LNCAP (cell line): ENCODE data around the gene ETV3.

Source experiments
- TF ChIP-seq, protein P1 (sequence below): fragments of 450-650 bp; IDR thresholded peaks from 2 replicates; pipeline ENCODE4 v1.5.1; 2017; ENCODE audit warnings: mild to moderate bottlenecking

Gene ETV3

DNA sequence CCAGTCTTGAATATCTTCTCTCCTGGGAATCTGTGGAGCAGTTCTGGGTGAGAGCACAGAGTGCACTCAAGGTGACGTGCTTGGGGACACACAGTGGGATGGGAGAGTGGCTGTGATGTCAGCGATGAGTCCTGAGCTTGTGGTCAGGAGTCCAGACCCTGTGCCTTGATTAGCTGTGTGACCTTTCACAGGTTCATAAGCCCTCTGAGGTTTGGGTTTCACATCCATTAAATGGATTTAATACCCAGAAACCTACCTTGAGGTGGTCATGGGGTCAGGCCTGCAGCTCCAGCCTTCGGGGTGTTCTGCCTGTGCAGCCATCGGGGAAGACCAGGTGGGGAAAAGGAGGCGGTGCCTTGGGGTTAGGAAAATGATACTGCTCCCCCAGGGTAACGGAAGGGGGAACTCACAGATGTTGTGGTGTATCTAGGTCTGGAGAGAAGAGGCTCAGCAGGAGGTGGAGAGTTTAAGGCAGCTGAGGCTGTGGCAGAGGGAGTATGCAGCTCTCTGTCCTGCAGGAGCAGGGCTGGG lies 38.5 kb upstream of the ETV3 start:
- TF ChIP-seq, protein P1, sequence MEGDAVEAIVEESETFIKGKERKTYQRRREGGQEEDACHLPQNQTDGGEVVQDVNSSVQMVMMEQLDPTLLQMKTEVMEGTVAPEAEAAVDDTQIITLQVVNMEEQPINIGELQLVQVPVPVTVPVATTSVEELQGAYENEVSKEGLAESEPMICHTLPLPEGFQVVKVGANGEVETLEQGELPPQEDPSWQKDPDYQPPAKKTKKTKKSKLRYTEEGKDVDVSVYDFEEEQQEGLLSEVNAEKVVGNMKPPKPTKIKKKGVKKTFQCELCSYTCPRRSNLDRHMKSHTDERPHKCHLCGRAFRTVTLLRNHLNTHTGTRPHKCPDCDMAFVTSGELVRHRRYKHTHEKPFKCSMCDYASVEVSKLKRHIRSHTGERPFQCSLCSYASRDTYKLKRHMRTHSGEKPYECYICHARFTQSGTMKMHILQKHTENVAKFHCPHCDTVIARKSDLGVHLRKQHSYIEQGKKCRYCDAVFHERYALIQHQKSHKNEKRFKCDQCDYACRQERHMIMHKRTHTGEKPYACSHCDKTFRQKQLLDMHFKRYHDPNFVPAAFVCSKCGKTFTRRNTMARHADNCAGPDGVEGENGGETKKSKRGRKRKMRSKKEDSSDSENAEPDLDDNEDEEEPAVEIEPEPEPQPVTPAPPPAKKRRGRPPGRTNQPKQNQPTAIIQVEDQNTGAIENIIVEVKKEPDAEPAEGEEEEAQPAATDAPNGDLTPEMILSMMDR, result no peak

DNA sequence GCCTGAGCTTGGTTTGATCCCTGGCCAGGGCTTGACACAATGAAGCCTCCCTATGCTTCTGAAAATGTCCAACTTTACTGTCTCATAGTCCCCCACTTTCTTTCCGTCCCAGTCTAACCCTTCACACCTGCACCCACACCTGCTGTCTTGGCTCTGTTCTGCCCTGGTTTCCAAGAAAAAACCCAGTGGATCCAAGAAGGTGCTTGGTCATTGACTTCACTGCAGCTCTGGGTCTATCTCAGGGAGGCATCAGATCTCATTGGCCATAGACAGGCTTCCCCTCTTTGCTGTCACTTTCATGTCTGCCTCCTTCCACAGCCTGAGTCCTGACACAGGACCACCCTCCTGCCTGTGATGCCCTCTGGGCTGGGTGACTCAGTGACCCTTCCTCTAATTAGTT lies 37.8 kb upstream of the ETV3 start:
- TF ChIP-seq, protein P1, result no peak

DNA sequence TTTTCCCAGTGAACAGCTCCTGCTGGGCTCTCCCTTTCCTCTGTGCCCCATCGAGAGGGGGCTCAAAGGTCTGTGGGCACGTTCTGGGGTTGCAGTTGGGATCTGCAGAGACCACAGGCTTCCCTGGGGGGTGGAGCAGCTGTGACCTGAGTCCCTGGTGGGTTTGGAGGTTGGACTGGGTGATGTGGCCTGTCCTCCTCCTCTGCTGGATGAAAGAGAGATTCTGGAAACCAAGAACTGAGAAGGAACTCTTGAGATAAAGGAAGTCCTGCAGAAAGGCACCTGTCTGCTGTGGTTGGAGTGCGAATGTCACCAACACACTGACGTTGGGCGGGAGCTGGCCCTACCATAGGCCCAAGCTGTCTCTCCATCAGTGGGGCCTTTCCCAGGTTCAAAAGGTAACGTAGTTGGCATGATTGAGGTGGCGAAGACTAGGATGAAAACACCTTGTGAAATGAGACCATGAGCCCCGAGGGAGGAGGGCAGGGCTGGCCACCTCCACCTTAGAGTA lies 35.8 kb upstream of the ETV3 start:
- TF ChIP-seq, protein P1, result no peak

- TF ChIP-seq, protein P1, result peak; percentile 78
These were observed 33.8 kb upstream of the ETV3 start for GRCh38 chr1:157171903-157172503.

- TF ChIP-seq, protein P1, result peak; percentile 58
These were observed 32.7 kb upstream of the ETV3 start for GRCh38 chr1:157170677-157171515.

DNA sequence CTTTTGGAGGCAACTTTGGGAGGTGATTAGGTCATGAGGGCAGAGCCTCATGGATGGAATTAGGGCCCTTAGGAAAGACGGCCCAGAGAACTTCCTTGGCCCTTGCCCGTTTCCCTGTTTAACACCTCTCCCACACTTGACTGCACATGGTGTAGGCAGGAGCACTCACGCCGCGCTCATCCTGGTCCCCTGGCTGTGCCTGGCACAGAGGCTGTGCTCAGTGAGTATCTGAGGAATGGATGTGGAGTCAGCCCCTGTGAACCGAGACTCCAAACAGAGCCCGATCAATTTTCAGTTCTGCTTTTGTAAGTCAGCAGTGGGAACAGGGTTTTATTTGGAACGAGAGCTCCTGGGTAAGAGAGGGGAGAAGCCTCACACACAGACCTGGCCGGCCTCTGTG lies 29.8 kb upstream of the ETV3 start:
- TF ChIP-seq, protein P1, result no peak

DNA sequence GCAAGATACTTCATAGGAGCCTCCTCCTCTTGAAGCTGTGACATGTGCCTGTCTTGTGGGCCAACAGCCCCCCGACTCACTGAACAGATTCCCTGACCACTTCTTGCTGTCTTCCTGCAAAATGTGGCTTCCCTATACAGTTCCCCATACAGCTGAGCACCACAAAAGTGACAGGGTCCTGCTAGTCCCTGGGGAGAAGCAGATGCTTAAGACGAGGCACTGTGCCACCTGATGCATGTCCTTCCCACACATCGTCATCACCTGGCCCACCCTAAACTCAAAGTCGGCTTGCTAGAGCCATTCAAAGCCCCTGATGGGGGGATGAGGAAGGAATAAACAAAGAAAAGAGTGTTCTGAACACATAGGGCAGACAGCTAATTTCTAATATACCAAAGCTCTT lies 29.2 kb upstream of the ETV3 start:
- TF ChIP-seq, protein P1, result no peak
